Limb (tissue), 2 donors: ENCODE results near the gene GMPS.
"Not testable (repeated sequence)": the region's sequence is repeated elsewhere in the genome, so short reads cannot be mapped to it uniquely, and the experiment has no call there.

Source experiments
- DNase-seq, 2 donors: peaks; one replicate each; pipeline ENCODE4 v3.0.0-alpha.2; 2016; ENCODE audit errors: extremely low spot score in 2 of 2

The GMPS gene

DNA sequence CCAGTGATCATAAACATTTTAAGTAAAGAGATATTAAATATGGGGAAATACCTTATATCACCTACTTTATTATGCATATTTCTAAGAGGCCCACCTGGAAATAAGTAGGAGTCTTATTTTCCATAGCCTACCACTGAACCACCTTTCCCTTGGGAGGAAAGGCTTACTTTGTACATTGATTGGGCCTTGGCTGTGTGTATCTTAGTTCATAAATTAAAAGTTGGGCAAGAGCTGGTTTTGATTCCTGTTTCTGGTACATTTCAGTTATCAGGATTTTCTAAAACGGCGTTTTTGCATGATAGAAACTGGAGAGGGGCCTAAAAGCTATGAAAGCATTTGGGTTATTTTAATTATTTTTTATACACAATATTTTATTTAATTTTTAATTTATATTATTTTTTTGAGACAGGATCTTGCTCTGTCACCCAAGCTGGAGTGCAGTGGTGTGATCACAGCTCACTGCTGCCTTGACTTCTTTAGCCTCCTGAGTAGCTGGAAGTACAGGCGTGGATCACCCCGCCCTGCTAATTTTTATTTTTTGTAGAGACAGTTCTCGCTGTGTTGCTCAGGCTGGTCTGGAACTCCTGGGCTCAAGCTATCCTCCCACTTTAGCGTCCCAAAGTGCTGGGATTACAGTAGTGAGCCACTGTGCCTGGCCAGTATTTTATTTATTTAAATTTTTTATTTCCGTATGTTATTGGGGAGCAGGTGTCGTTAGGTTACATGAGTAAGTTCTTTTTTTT is 2.6 kb downstream of the GMPS start:
- no peak for DNase-seq

DNA sequence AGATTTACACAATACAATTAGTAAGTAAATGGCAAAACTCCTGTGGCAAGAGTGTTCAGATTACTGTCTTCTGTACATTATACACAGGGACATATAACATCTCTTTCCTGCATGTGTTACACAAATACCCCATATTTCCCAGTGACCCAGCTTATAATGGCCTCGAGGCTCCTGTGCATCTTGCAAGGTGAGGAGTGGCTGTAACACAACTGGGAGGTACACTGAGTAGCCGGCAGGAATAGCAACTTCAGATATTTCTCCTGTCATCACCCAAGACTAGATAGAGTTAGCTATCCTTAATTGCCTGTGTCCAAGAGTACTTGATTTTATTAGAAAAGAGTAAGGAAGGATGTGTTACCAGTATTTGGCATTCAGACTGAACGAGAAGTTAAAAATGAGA is 5.6 kb downstream of the GMPS start:
- no peak for DNase-seq

DNA sequence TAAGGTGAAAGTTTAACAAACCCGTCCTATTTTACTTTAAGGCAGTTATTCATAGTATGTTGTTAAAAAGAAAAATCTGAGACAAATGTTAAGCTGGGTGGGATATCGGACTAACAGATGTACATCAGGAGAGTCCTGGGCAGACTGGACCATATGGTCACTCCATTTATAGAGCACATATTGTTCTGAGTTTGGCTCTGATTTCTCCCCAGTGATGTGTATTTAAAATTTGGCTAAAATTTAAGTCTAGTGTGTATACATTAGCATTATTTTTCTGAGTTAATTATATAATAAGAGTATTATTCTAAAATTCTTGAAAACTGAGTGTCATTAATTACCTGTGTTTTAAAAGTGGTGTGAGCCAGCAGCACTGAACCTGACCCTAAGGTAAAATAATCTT is 6.1 kb downstream of the GMPS start:
- DNase-seq = peak in 1 of 2 donors; percentile 42

DNA sequence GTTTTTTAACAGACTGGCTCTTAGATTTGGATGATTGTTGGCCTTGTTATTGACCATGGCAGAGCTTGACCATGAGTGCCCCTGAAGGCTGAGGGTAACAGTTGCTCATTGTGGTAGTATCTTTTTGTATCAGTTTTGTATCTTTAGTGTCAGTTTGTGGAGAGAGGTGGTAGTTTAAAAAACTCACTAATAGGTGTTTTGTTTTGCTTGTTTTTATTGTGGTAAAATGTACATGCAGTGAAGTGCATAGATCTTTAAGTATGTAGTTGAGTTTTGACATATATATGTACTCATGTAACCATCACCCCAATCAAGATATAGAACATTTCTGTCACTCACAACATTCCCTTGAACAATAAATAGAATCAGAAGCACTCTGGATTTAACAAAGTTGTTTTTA is 9.8 kb downstream of the GMPS start:
- DNase-seq = no peak

DNA sequence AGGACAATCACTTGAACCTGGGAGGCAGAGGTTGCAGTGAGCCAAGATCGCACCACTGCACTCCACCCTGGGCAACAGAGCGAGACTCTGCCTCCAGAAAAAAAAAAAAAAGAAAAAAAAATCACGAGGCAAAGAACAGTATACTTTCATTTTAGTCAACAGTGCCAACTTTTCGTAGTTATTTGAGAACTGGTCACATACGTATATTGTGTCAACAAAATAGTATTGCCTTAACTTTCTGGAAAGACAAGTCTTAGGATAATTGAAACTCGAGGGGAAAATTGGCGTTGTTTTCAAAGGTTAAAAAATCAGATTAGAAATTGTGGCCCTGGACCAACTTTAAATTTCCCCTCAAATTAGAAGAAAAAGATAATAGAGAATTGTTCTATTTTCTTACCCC is 13.8 kb downstream of the GMPS start:
- DNase-seq = no peak

GRCh38 chr3:155885292-155885691 is 14.8 kb downstream of the GMPS start:
- no peak for DNase-seq

GRCh38 chr3:155886348-155886747 is 15.9 kb downstream of the GMPS start:
- not testable (repeated sequence) for DNase-seq

DNA sequence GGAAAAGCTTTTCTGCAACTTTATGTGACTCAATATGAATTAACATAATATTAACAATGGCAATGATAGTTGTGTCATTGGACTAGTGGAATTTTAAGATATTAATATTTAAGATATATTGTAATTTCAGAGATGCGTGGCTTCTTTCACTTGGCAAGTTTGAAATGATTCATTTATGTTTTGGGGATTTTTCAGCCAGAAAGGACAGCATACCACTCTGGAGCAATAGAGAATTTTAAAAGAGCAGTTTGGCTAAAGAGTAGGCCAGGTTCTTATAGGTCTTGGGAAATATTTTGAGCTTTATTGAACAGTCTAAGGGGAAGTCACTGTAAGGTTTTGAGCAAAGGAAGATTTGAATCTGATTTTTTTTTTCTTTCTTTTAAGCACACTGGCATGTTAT is 16.5 kb downstream of the GMPS start:
- no peak for DNase-seq

DNA sequence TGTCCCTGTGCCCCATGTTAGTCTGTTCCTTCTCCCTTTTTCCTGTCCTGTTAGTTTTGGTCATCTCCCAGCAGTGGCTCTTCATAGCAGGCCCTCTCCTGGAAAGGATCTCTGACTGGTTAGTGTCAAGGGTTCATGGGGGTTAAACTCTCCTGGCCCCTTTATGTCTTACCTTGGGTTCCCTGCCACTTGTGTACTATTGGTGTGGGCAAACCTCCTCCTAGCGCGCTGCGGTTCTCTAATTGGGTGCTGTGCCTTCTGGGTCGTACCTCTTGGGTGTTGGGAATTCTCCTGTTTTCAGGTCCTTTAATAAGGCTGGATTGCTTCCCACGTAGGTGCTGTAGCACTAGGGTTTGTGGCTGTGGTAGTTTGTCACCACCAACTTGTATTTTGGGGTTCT is 18.8 kb downstream of the GMPS start:
- no peak for DNase-seq

- DNase-seq = no peak
These were observed 19.5 kb downstream of the GMPS start for GRCh38 chr3:155889952-155890351.

GRCh38 chr3:155890671-155891190 is 20.3 kb downstream of the GMPS start:
- DNase-seq = no peak

DNA sequence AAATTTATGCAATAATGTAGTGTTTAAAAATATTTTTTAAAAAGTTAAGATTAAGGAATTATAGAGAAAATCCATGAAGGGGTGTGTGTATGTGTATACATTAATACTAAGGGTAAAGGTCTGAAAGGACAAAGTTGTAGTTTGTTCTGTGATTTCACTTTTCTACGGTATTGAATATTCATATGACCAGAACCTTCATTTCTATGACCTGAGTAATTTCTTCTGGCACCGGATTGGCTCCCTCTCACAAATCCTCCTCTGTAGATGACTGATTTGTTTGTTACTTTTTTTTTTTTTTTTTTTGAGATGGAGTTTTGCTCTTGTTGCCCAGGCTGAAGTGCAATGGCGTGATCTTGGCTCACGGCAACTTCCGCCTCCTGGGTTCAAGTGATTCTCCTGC is 20.9 kb downstream of the GMPS start:
- DNase-seq = no peak

- DNase-seq = no peak
These were observed 25.0 kb downstream of the GMPS start for GRCh38 chr3:155895379-155895900.

- no peak for DNase-seq
These were observed 36.5 kb downstream of the GMPS start for GRCh38 chr3:155906900-155907299.

- DNase-seq = no peak
These were observed 37.6 kb downstream of the GMPS start for GRCh38 chr3:155908086-155908485.

GRCh38 chr3:155908605-155909004 is 38.2 kb downstream of the GMPS start:
- no peak for DNase-seq

- DNase-seq = no peak
These were observed 41.6 kb downstream of the GMPS start for GRCh38 chr3:155912090-155912489.

- DNase-seq = no peak
These were observed 42.2 kb downstream of the GMPS start for GRCh38 chr3:155912579-155913190.

- DNase-seq = no peak
These were observed 47.3 kb downstream of the GMPS start for GRCh38 chr3:155917781-155918180.

DNA sequence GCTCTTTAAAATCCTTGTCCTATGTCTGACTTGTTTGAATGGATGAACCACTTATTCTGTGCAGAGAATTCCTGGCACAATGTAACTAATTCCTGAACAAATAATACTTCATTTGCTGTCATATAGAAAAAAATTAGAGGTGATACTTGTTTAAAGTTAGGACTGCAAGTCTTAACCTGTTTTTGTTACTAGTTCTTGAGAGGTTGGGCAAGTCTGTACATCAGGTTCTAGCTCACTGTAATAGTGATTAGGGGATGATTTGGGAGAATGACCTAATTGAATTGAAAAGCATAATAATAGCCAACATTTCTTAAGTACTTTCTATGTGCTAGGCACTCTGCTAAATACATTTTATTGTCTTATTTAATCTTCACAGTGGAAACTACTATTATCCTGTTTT is 49.3 kb downstream of the GMPS start:
- no peak for DNase-seq

DNA sequence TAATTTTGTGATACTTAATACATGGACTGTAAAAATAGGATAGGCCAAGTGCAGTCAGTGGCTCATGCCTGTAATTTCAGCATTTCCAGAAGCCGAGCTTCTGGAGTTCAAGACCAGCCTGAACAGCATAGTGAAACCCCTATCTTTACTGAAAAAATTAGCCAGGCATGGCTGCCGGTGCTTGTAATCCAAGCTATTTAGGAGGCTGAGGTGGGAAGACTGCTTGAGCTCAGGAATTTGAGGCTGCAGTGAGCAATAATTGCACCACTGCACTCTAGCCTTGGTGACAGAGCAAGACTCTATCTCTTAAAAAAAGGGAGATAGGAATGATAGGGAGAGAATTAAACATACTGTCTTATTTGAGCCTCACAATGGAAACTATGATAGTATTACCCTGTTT is 51.0 kb downstream of the GMPS start:
- DNase-seq = no peak

GRCh38 chr3:155934230-155934629 is 63.8 kb downstream of the GMPS start:
- DNase-seq = no peak

GRCh38 chr3:155938409-155938808 is 68.0 kb downstream of the GMPS start:
- DNase-seq = no peak
